Esophagus squamous epithelium (tissue), 5 donors: ENCODE results near the gene KLRG1. TPM values are rescaled to one million over a fixed set of nuclear protein-coding genes. Genes with fewer than 3 reads are reported as not detected.

Source experiments
- DNase-seq: peaks from one replicate; lab custom pipeline; 2025; lab: John Stamatoyannopoulos, UW
- H3K27ac ChIP-seq, 4 donors: fragments of 200-600 bp; sonication (generic); one replicate each; pipeline ENCODE4 v1.5.1; 2016 to 2019; ENCODE audit warnings: mild to moderate bottlenecking in 1 of 4
- H3K27me3 ChIP-seq, 4 donors: fragments of 200-600 bp; sonication (generic); 1 replicate in 3 of 4; 2 replicates in 1 of 4; pipeline versions ENCODE4 v1.5.1 to v1.6.0; 2017 to 2021; ENCODE audit warnings: antibody characterized with exemption in 1 of 4
- H3K36me3 ChIP-seq, 3 donors: fragments of 200-600 bp; sonication (generic); one replicate each; pipeline ENCODE4 v1.5.1; 2016 to 2019
- H3K4me1 ChIP-seq, 3 donors: fragments of 200-600 bp; sonication (generic); one replicate each; pipeline ENCODE4 v1.5.1; 2017 to 2019
- H3K4me3 ChIP-seq, 4 donors: fragments of 200-600 bp; sonication (generic); 1 replicate in 3 of 4; 2 replicates in 1 of 4; pipeline ENCODE4 v1.5.1; 2016 to 2019; ENCODE audit warnings: mild to moderate bottlenecking in 2 of 4, moderate library complexity in 1 of 4
- H3K9me3 ChIP-seq, 3 donors: fragments of 200-600 bp; sonication (generic); one replicate each; pipeline ENCODE4 v1.5.1; 2016 to 2019
- POLR2A ChIP-seq, 4 donors: fragments of 450-650 bp; IDR thresholded peaks; one replicate each; pipeline ENCODE4 v1.6.1; 2017; ENCODE audit warnings: antibody characterized with exemption in 4 of 4, mild to moderate bottlenecking in 4 of 4, moderate library complexity in 3 of 4
- WGBS, 2 donors: methylation state at CpG; one replicate each; pipeline ENCODE4 v1.1.5; 2018; 5-methylcytosine and 5-hydroxymethylcytosine counted together
- intact Hi-C: fragments of 100-400 bp; cut with DNase I; formaldehyde crosslinking; loops from one replicate; pipeline ENCODE4 v1.15.0; 2022
- total RNA-seq, 4 donors: library from RNA; depleted of rRNA; stranded (reverse); fragments of >200 nt; gene quantifications; one replicate each; pipeline ENCODE4 v1.1.0, GENCODE V29; 2016
- TF ChIP-seq, protein P1 (sequence below), 6 experiments: fragments of 450-650 bp in 4 of 6; fragments of 200-600 bp in 2 of 6; sonication (generic) in 2 of 6; IDR thresholded peaks; one replicate each; pipeline ENCODE4 v1.5.1; 2016 to 2019; ENCODE audit warnings: antibody characterized with exemption in 6 of 6, mild to moderate bottlenecking in 4 of 6, moderate library complexity in 4 of 6
- donor health status: DM: yes; HTN: yes; CAD: no.

KLRG1 gene
- total RNA-seq, 4 donors from 2014 or later = 0.48 to 2.7 (median 0.75) TPM

DNA sequence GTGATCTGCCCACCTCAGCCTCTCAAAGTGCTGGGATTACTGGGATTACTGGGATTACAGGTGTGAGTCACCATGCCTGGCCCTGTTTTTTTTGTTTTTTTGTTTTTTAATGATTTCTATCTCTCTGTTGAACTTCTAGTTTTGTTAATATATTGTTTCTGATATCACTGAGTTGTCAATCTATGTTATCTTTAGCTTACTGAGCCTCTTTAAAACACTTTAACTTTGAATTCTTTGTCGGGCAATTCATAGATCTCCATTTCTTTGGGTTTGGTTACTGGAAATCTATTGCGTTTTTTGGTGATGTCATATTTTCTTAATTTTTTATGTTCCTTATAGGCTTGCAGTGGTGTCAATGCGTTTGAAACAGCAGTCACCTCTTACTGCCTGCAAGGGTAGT lies 9.2 kb upstream of the KLRG1 start:
- no peak for DNase-seq
- H3K4me3 ChIP-seq = no peak overlapping the region
- no peaks in the 10 kb centered on the region for H3K4me1 ChIP-seq
- no peaks in the 10 kb centered on the region for H3K27me3 ChIP-seq
- peaks cover 0 to 28% (median 19%) of the 10 kb centered on the region in 3 donors for H3K9me3 ChIP-seq
- intact Hi-C loops = no loop called here
- 74 to 88% methylated on average over 3 of the region's 3 CpGs for WGBS, 2 donors
- no peaks in the 10 kb centered on the region for H3K36me3 ChIP-seq
- H3K27ac ChIP-seq = no peak overlapping the region
- no peak for TF ChIP-seq POLR2A (IDR thresholded peaks at IDR 0.05)
- TF ChIP-seq, protein P1, sequence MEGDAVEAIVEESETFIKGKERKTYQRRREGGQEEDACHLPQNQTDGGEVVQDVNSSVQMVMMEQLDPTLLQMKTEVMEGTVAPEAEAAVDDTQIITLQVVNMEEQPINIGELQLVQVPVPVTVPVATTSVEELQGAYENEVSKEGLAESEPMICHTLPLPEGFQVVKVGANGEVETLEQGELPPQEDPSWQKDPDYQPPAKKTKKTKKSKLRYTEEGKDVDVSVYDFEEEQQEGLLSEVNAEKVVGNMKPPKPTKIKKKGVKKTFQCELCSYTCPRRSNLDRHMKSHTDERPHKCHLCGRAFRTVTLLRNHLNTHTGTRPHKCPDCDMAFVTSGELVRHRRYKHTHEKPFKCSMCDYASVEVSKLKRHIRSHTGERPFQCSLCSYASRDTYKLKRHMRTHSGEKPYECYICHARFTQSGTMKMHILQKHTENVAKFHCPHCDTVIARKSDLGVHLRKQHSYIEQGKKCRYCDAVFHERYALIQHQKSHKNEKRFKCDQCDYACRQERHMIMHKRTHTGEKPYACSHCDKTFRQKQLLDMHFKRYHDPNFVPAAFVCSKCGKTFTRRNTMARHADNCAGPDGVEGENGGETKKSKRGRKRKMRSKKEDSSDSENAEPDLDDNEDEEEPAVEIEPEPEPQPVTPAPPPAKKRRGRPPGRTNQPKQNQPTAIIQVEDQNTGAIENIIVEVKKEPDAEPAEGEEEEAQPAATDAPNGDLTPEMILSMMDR (IDR thresholded peaks at IDR 0.05) = no peak

DNA sequence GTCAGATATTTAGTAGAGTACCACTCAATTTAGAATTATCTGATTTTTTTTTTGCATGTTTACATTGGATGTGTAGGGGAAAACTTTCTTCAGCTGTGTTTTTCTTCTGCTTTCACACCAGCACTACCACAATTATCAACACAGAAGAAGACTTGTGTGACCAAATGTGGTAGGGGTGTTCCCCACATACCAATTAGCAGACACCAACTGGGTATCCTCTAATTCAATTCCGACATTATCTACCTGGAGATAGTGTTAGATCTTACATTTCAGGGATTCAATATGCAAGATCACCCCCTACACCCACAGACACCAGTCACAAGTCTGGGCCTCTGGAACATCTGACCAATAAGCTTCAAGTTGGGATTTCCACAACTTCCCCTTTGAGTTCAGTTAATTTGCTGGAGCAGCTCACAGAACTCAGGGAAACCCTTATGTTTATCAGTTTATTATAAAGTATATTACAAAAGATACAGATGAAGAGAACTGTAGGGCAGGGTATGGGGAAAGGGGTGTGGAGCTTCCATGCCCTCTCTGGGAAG lies 4.1 kb upstream of the KLRG1 start:
- WGBS, 2 donors = 73 to 92% methylated on average over 1 of the region's 1 CpG
- no peaks in the 10 kb centered on the region for H3K36me3 ChIP-seq
- TF ChIP-seq POLR2A (IDR thresholded peaks at IDR 0.05) = no peak
- TF ChIP-seq, protein P1 (IDR thresholded peaks at IDR 0.05) = no peak
- DNase-seq = no peak
- intact Hi-C loops = no loop called here
- H3K9me3 ChIP-seq = peaks cover 0 to 6% (median 5%) of the 10 kb centered on the region in 3 donors
- H3K4me3 ChIP-seq = no peak overlapping the region
- peaks cover 0 to 19% (median 12%) of the 10 kb centered on the region in 3 donors for H3K4me1 ChIP-seq
- H3K27me3 ChIP-seq = no peaks in the 10 kb centered on the region
- H3K27ac ChIP-seq = no peak overlapping the region

DNA sequence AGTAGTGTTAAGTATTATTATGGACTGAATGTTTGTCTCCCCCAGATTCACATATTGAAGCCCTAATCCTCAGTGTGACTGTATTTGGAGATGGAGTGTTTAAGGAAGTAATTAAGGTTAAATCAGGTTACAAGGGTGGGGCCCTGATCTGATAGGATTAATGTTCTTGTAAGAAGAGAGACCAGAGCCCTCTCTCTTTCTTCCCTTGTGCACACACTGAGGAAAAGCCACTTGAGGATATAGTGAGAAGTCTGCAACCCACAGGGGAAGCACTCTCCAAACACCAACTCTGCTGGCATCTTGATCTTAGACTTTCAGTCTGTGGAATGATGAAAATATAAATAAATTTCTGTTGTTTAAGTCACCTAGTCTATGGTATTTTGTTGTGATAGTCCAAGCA lies 2.2 kb upstream of the KLRG1 start:
- H3K4me1 ChIP-seq = peaks cover 0 to 19% (median 12%) of the 10 kb centered on the region in 3 donors
- intact Hi-C loops = no loop called here
- DNase-seq = no peak
- H3K27ac ChIP-seq = no peak overlapping the region
- H3K4me3 ChIP-seq = no peak overlapping the region
- H3K27me3 ChIP-seq = no peaks in the 10 kb centered on the region
- H3K9me3 ChIP-seq = no peaks in the 10 kb centered on the region
- TF ChIP-seq, protein P1 (IDR thresholded peaks at IDR 0.05) = no peak
- TF ChIP-seq POLR2A (IDR thresholded peaks at IDR 0.05) = no peak
- H3K36me3 ChIP-seq = no peaks in the 10 kb centered on the region

GRCh38 chr12:8987685-8988084 lies 1.7 kb upstream of the KLRG1 start:
- 24 to 26% methylated on average over 1 of the region's 1 CpG for WGBS, 2 donors
- intact Hi-C loops = no loop called here
- H3K27me3 ChIP-seq = no peaks in the 10 kb centered on the region
- H3K4me1 ChIP-seq = peaks cover 0 to 19% (median 12%) of the 10 kb centered on the region in 3 donors
- TF ChIP-seq, protein P1 (IDR thresholded peaks at IDR 0.05) = no peak
- H3K9me3 ChIP-seq = no peaks in the 10 kb centered on the region
- no peaks in the 10 kb centered on the region for H3K36me3 ChIP-seq
- DNase-seq = no peak
- H3K27ac ChIP-seq = no peak overlapping the region
- no peak overlapping the region for H3K4me3 ChIP-seq

DNA sequence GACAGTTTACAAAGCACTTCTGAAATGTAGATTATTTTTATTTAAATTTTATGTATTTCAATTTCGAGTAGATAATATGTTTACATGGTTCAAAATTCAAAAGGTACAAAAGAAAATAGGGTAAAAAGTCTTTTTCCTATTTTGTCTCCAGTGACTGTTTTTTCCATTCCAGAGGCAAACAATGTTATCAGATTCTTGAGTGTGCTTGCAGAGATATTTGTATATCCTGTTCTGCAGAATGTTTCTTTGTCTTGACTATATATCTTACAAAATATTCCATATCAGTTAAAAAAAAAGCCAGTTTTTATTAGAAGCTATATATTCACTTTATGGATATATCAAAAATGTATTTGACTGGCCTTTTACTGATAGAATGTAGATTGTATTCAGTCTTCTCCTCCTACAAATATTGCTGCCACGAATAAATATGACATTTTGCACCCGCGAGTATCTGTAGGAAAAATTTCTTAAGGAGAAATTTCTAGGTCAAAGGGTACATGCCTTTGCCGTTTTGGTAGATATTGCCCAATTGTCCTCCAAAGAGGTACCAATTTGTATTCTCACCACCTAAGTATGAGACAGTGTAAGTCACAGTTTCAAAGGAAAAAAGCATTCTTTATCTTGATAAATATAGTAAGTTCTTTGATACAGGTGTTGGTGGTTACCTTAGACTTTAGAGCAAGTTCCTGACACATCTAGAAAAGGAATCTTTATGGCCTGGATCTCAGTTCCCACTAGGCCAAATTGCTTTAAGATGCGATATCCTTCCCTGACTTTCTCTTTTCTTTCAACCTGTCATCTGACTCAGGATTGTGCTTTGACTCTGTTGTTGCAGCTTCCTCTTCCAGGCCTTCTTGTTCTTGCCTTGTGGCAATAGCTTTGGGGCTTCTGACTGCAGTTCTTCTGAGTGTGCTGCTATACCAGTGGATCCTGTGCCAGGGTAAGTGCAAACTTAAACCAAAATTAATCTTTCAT lies 2.3 kb downstream of the KLRG1 start:
- intact Hi-C loops = no loop called here
- no peaks in the 10 kb centered on the region for H3K36me3 ChIP-seq
- H3K4me3 ChIP-seq = no peak overlapping the region
- DNase-seq = no peak
- TF ChIP-seq POLR2A (IDR thresholded peaks at IDR 0.05) = no peak
- TF ChIP-seq, protein P1 (IDR thresholded peaks at IDR 0.05) = no peak
- H3K27me3 ChIP-seq = no peaks in the 10 kb centered on the region
- 64 to 69% methylated on average over 6 of the region's 6 CpGs for WGBS, 2 donors
- H3K4me1 ChIP-seq = peaks cover 0 to 19% (median 12%) of the 10 kb centered on the region in 3 donors
- no peak overlapping the region for H3K27ac ChIP-seq
- H3K9me3 ChIP-seq = no peaks in the 10 kb centered on the region
